Measurements from ENCODE around the gene VSTM2B. TPM values are rescaled to one million over a fixed set of nuclear protein-coding genes. Genes with fewer than 3 reads are reported as not detected.

The VSTM2B gene
- total and polyA plus RNA-seq, 2 of the 13 experiments (the other 11 are each of a cell fraction or from before 2014, with no cell fraction given) = not detected

GRCh38 chr19:29535214-29535831 lies 9.5 kb downstream of the VSTM2B start (continued):
- no peak for TF ChIP-seq THRA (CRISPR knock-in tag; IDR thresholded peaks at IDR 0.05; ENCODE audit: borderline replicate concordance)
- no peak for TF ChIP-seq THAP7 (CRISPR knock-in tag; IDR thresholded peaks at IDR 0.05)

- ChIA-PET CTCF (ENCODE audit: low intra/inter-chr PET ratio, low total read pairs) (no interaction called here), POLR2A (no interaction called here)
- no peak for DNase-seq (ENCODE audit: low spot score)
- no peak for FAIRE-seq
- in situ Hi-C loops (cut with HindIII; ENCODE audit: extremely low pct_ligation_motif_present, low pct_unique_long_range_greater_than_20kb) = no loop called here
- Histone ChIP-seq H2AFZ (ENCODE audit: low read length) (no peak overlapping the region), H4K20me1 (ENCODE audit: insufficient read depth, low read length) (no peaks in the 10 kb centered on the region), H3K9me3 (ENCODE audit: low read length) (no peaks in the 10 kb centered on the region), H3K4me1 (ENCODE audit: insufficient read depth, low read length) (no peaks in the 10 kb centered on the region), H3K79me2 (ENCODE audit: insufficient read depth, low read length) (no peaks in the 10 kb centered on the region), H3K4me2 (ENCODE audit: low read depth, low read length) (no peak overlapping the region), H3K9ac (ENCODE audit: insufficient read depth, low read depth, low read length) (no peak overlapping the region), H3K36me3 (replicated peaks in 1 of 2; ENCODE audit: control insufficient read depth in 1 of 2, insufficient read depth in 2 of 2, low read length in 2 of 2) (no peaks in the 10 kb centered on the region), H3K27ac (ENCODE audit: extremely low read length, insufficient read depth, low read length) (no peak overlapping the region), H3K4me3 (replicated peaks in 1 of 3; ENCODE audit: insufficient read depth in 1 of 3, low read depth in 2 of 3, low read length in 3 of 3) (no peak overlapping the region), H3K27me3 (ENCODE audit: control insufficient read depth in 1 of 2, insufficient read depth in 2 of 2, low read length in 2 of 2) (no peaks in the 10 kb centered on the region)
- 44% methylated on average over 3 of the region's 4 CpGs for WGBS (ENCODE audit: low lambda C conversion rate)
- BruUV-seq (replicated peaks) = no TSS peak
- intact Hi-C loops (cut with micrococcal nuclease; ENCODE audit: unreplicated experiment) = no loop called here
- no peak for ATAC-seq
- TF ChIP-seq SNAPC4 (CRISPR knock-in tag; IDR thresholded peaks at IDR 0.05) (no peak), EEA1 (CRISPR knock-in tag; IDR thresholded peaks at IDR 0.05; ENCODE audit: borderline replicate concordance) (no peak), ARID5B (CRISPR knock-in tag; IDR thresholded peaks at IDR 0.05) (no peak), ZIK1 (CRISPR knock-in tag; IDR thresholded peaks at IDR 0.05; ENCODE audit: borderline replicate concordance, low read depth) (no peak), FOSL1 (CRISPR knock-in tag; IDR thresholded peaks at IDR 0.05; ENCODE audit: borderline replicate concordance) (no peak), TFAP4 (IDR thresholded peaks at IDR 0.05; ENCODE audit: borderline replicate concordance, low read depth) (no peak), ZNF790 (CRISPR knock-in tag; IDR thresholded peaks at IDR 0.05; ENCODE audit: borderline replicate concordance) (no peak)
Measured at GRCh38 chr19:29535984-29536508, 10.3 kb downstream of the VSTM2B start.
